HUDEP-2 (cell line): Measurements from ENCODE around the gene NIM1K.
"Not testable (repeated sequence)": the region's sequence is repeated elsewhere in the genome, so short reads cannot be mapped to it uniquely, and the experiment has no call there.

Experiments used
- DNase-seq, 76 experiments: peaks; one replicate each; lab custom pipeline; 2025; ENCODE audit not compliant: unreplicated experiment in 76 of 76; lab: John Stamatoyannopoulos, UW

Gene NIM1K

GRCh38 chr5:43274435-43275114 is 82.5 kb downstream of the NIM1K start:
- peak in 2 of 76 experiments; percentile 6 to 17 for DNase-seq

- no peak for DNase-seq
These were observed 83.4 kb downstream of the NIM1K start for GRCh38 chr5:43275391-43275790.

GRCh38 chr5:43279548-43280274 is 87.7 kb downstream of the NIM1K start:
- no peak for DNase-seq

GRCh38 chr5:43281840-43282658 is 90.0 kb downstream of the NIM1K start:
- DNase-seq, result peak in 2 of 76 experiments; percentile 15

- DNase-seq, result peak in 3 of 76 experiments; percentile 25 to 54 (median 46)
These were observed 94.6 kb downstream of the NIM1K start for GRCh38 chr5:43286623-43287022.

GRCh38 chr5:43287493-43287892 is 95.5 kb downstream of the NIM1K start:
- no peak for DNase-seq

GRCh38 chr5:43288269-43288831 is 96.3 kb downstream of the NIM1K start:
- peak in 1 of 76 experiments; percentile 9 for DNase-seq

GRCh38 chr5:43290726-43291125 is 98.7 kb downstream of the NIM1K start:
- no peak for DNase-seq

- DNase-seq, result no peak
These were observed 102.2 kb downstream of the NIM1K start for GRCh38 chr5:43294226-43294625.

- no peak for DNase-seq
These were observed 103.2 kb downstream of the NIM1K start for GRCh38 chr5:43295202-43295601.

- no peak for DNase-seq
These were observed 104.8 kb downstream of the NIM1K start for GRCh38 chr5:43296835-43297234.

GRCh38 chr5:43298443-43298842 is 106.4 kb downstream of the NIM1K start:
- no peak for DNase-seq

- no peak for DNase-seq
These were observed 108.1 kb downstream of the NIM1K start for GRCh38 chr5:43300112-43300511.

GRCh38 chr5:43301653-43302091 is 109.6 kb downstream of the NIM1K start:
- peak in 2 of 76 experiments; percentile 7 to 16 for DNase-seq

GRCh38 chr5:43302481-43302880 is 110.5 kb downstream of the NIM1K start:
- DNase-seq, result no peak

GRCh38 chr5:43303242-43303641 is 111.2 kb downstream of the NIM1K start:
- DNase-seq, result peak in 1 of 76 experiments; percentile 25

- no peak for DNase-seq
These were observed 112.5 kb downstream of the NIM1K start for GRCh38 chr5:43304525-43304924.

- DNase-seq, result peak in 29 of 76 experiments; percentile 14 to 60 (median 42)
These were observed 114.0 kb downstream of the NIM1K start for GRCh38 chr5:43305948-43306565.

- DNase-seq, result not testable (repeated sequence)
These were observed 114.9 kb downstream of the NIM1K start for GRCh38 chr5:43306954-43307353.

GRCh38 chr5:43309122-43309521 is 117.1 kb downstream of the NIM1K start:
- DNase-seq, result peak in 1 of 76 experiments; percentile 38
